DOHH2 (cell line): ENCODE results near the gene DDX17.

Experiments
- H3F3A ChIP-seq: fragments of 200-600 bp; sonication (generic), shearing (Covaris generic); 2 replicates; pipeline ENCODE4 v1.6.0; 2016; ENCODE audit warnings: antibody characterized with exemption, mild to moderate bottlenecking; ENCODE audit not compliant: control insufficient read depth, insufficient read depth
- H3K27ac ChIP-seq: fragments of 200-600 bp; sonication (generic); 2 replicates; pipeline ENCODE4 v1.5.1; 2014; ENCODE audit warnings: low read depth, mild to moderate bottlenecking, low read length, moderate library complexity
- H3K27me3 ChIP-seq: fragments of 200-600 bp; sonication (generic); 2 replicates; pipeline ENCODE4 v1.6.1; 2014; ENCODE audit warnings: mild to moderate bottlenecking, low read length, mixed read lengths; ENCODE audit not compliant: control insufficient read depth
- H3K36me3 ChIP-seq: fragments of 200-600 bp; sonication (generic); 2 replicates; pipeline ENCODE4 v1.6.1; 2014; ENCODE audit warnings: mild to moderate bottlenecking, low read length, moderate library complexity, mixed read lengths; ENCODE audit not compliant: control insufficient read depth
- H3K4me1 ChIP-seq: fragments of 200-600 bp; sonication (generic); 2 replicates; pipeline ENCODE4 v1.6.1; 2014; ENCODE audit warnings: mild to moderate bottlenecking, low read length, mixed read lengths; ENCODE audit not compliant: control insufficient read depth
- H3K4me2 ChIP-seq: fragments of 200-600 bp; sonication (generic); 2 replicates; pipeline ENCODE4 v1.6.0; 2014; ENCODE audit warnings: mild to moderate bottlenecking, low read length, moderate library complexity
- H3K4me3 ChIP-seq: fragments of 200-600 bp; sonication (generic); 2 replicates; pipeline ENCODE4 v1.5.1; 2014; ENCODE audit warnings: mild to moderate bottlenecking, low read length, mixed read lengths
- H3K79me2 ChIP-seq: fragments of 200-600 bp; sonication (generic); 2 replicates; pipeline ENCODE4 v1.6.1; 2014; ENCODE audit warnings: mild to moderate bottlenecking, low read length, mixed read lengths; ENCODE audit not compliant: control insufficient read depth
- H3K9me2 ChIP-seq: fragments of 200-600 bp; sonication (generic); replicated peaks from 2 replicates; pipeline ENCODE4 v1.6.1; 2014; ENCODE audit warnings: mild to moderate bottlenecking, low read length, mixed read lengths; ENCODE audit not compliant: control insufficient read depth
- H3K9me3 ChIP-seq: fragments of 200-600 bp; sonication (generic); 2 replicates; pipeline ENCODE4 v1.6.1; 2014; ENCODE audit warnings: antibody characterized with exemption, low read length, mixed read lengths; ENCODE audit not compliant: control insufficient read depth, insufficient read depth
- H4K20me1 ChIP-seq: fragments of 200-600 bp; sonication (generic); 2 replicates; pipeline ENCODE4 v1.6.0; 2014; ENCODE audit warnings: low read depth, mild to moderate bottlenecking, antibody characterized with exemption, low read length, moderate library complexity; ENCODE audit not compliant: control insufficient read depth, insufficient read depth
- CTCF ChIP-seq: fragments of 200-600 bp; sonication (generic); IDR thresholded peaks from one replicate; pipeline ENCODE4 v1.5.1; 2014; ENCODE audit warnings: antibody characterized with exemption, mild to moderate bottlenecking, low read depth, low read length; ENCODE audit not compliant: poor library complexity, severe bottlenecking
- EZH2phosphoT487 ChIP-seq: fragments of 200-600 bp; sonication (generic); IDR thresholded peaks from 2 replicates; pipeline ENCODE4 v1.6.1; 2017; ENCODE audit warnings: borderline replicate concordance, mild to moderate bottlenecking, antibody characterized with exemption, low read length, moderate library complexity, mixed read lengths

Gene DDX17

DNA sequence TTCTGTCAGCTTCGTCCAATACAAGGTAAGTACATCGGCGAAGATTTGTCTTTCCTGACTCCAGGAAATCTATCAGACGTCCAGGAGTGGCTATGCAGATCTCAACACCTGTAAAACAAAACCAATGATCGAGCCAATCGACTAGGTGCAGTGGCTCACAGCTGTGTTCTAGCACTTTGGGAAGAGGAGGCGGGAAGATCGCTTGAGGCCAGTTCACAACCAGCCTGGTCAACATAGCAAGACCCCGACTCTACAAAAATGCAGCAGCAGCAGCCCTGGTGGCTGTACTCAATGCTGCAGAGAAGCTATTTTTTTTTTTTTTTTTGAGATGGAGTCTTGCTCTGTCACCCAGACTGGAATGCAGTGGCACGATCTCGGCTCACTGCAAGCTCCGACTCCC is 11.2 kb downstream of the DDX17 start:
- peaks cover 56% of the 10 kb centered on the region for H3K79me2 ChIP-seq
- peaks cover 25% of the 10 kb centered on the region; the same call in 1 of the 2 replicates for H3F3A ChIP-seq
- H3K27me3 ChIP-seq: no peaks in the 10 kb centered on the region
- TF ChIP-seq EZH2phosphoT487 (no peak), CTCF (no peak)
- H3K9me3 ChIP-seq: no peaks in the 10 kb centered on the region
- H3K36me3 ChIP-seq: peaks cover 99% of the 10 kb centered on the region
- H3K27ac ChIP-seq: no peak overlapping the region
- no peaks in the 10 kb centered on the region for H3K4me1 ChIP-seq
- H3K4me2 ChIP-seq: no peak overlapping the region
- H3K9me2 ChIP-seq: no peaks in the 10 kb centered on the region
- H4K20me1 ChIP-seq: 0 out of 2 replicates have a peak, but pooled peaks cover 8% of the 10 kb centered on the region
- H3K4me3 ChIP-seq: no peak overlapping the region

- peaks cover 58% of the 10 kb centered on the region for H3K79me2 ChIP-seq
- H4K20me1 ChIP-seq: peaks cover 12% of the 10 kb centered on the region; the same call in 1 of the 2 replicates
- peaks cover 99% of the 10 kb centered on the region for H3K36me3 ChIP-seq
- H3K4me2 ChIP-seq: no peak overlapping the region
- H3K27ac ChIP-seq: no peak overlapping the region
- no peaks in the 10 kb centered on the region for H3K27me3 ChIP-seq
- no peak for TF ChIP-seq EZH2phosphoT487
- no peaks in the 10 kb centered on the region for H3K4me1 ChIP-seq
- H3F3A ChIP-seq: peaks cover 29% of the 10 kb centered on the region; the same call in 1 of the 2 replicates
- H3K9me3 ChIP-seq: no peaks in the 10 kb centered on the region
- H3K4me3 ChIP-seq: no peak overlapping the region
- H3K9me2 ChIP-seq: no peaks in the 10 kb centered on the region
These were observed 11.6 kb downstream of the DDX17 start for GRCh38 chr22:38494498-38494897.

- H3K36me3 ChIP-seq: peaks cover 96% of the 10 kb centered on the region
- no peaks in the 10 kb centered on the region for H3K9me2 ChIP-seq
- H3K27ac ChIP-seq: no peak overlapping the region
- H3K79me2 ChIP-seq: peaks cover 40% of the 10 kb centered on the region
- no peaks in the 10 kb centered on the region for H3K9me3 ChIP-seq
- H3K4me3 ChIP-seq: no peak overlapping the region
- peaks cover 44% of the 10 kb centered on the region for H3F3A ChIP-seq
- no peaks in the 10 kb centered on the region for H3K27me3 ChIP-seq
- no peaks in the 10 kb centered on the region for H3K4me1 ChIP-seq
- TF ChIP-seq CTCF: no peak
- TF ChIP-seq EZH2phosphoT487: no peak
- H3K4me2 ChIP-seq: no peak overlapping the region
- H4K20me1 ChIP-seq: peaks cover 15% of the 10 kb centered on the region
These were observed 14.3 kb downstream of the DDX17 start for GRCh38 chr22:38491707-38492348.

- no peaks in the 10 kb centered on the region for H3K27me3 ChIP-seq
- peaks cover 32% of the 10 kb centered on the region for H3K79me2 ChIP-seq
- H3K27ac ChIP-seq: no peak overlapping the region
- H3F3A ChIP-seq: peaks cover 51% of the 10 kb centered on the region
- no peaks in the 10 kb centered on the region for H3K9me2 ChIP-seq
- TF ChIP-seq EZH2phosphoT487 (no peak), CTCF (no peak)
- H3K4me1 ChIP-seq: no peaks in the 10 kb centered on the region
- peaks cover 96% of the 10 kb centered on the region for H3K36me3 ChIP-seq
- no peak overlapping the region for H3K4me3 ChIP-seq
- H4K20me1 ChIP-seq: peaks cover 17% of the 10 kb centered on the region
- no peaks in the 10 kb centered on the region for H3K9me3 ChIP-seq
- H3K4me2 ChIP-seq: no peak overlapping the region
These were observed 15.2 kb downstream of the DDX17 start for GRCh38 chr22:38490915-38491314.
